ENCODE results near the gene RHD.
"Not testable (repeated sequence)": the region's sequence is repeated elsewhere in the genome, so short reads cannot be mapped to it uniquely, and the experiment has no call there.

Gene RHD

DNA sequence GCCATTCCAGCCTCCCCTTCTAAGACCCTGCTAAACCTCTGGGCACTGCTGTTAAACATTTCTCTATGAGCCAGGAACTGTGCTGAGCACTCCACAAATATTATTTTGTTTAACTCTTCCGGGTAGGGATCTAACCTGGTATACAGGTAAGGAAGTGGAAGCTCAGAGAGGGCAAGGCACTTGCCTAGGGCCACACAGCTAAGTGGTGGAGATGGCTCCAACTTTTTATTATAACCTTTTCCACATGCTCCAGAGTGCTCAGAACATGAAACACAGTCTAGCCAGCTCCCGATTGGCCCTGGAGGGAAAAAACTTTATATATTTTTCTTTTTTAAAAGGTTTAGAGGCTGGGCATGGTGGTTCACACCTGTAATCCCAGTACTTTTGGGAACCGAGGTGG lies 13.6 kb downstream of the RHD start:
- WGBS, 2 experiments (ENCODE audit: insufficient coverage in 2 of 2): 88 to 91% methylated on average over 1 of the region's 3 CpGs
- not testable (repeated sequence) for H3K4me1 ChIP-seq (ENCODE audit: control insufficient read depth, insufficient read depth, low read length, poor library complexity, severe bottlenecking); H3K36me3 ChIP-seq (ENCODE audit: control insufficient read depth, insufficient read depth, low read length); H3K9me3 ChIP-seq (ENCODE audit: control insufficient read depth, low read length); H3K4me3 ChIP-seq (ENCODE audit: extremely low read depth, insufficient read depth, low read length, poor library complexity, severe bottlenecking); H3K27ac ChIP-seq (ENCODE audit: low read depth, low read length, severe bottlenecking)

GRCh38 chr1:25287164-25287563 lies 14.9 kb downstream of the RHD start:
- H3K9me3 ChIP-seq (ENCODE audit: control insufficient read depth, low read length); H3K4me3 ChIP-seq (ENCODE audit: extremely low read depth, insufficient read depth, low read length, poor library complexity, severe bottlenecking); H3K4me1 ChIP-seq (ENCODE audit: control insufficient read depth, insufficient read depth, low read length, poor library complexity, severe bottlenecking); H3K27ac ChIP-seq (ENCODE audit: low read depth, low read length, severe bottlenecking); H3K36me3 ChIP-seq (ENCODE audit: control insufficient read depth, insufficient read depth, low read length): not testable (repeated sequence)
- 88 to 100% methylated on average over 1 of the region's 6 CpGs for WGBS, 2 experiments (ENCODE audit: insufficient coverage in 2 of 2)

DNA sequence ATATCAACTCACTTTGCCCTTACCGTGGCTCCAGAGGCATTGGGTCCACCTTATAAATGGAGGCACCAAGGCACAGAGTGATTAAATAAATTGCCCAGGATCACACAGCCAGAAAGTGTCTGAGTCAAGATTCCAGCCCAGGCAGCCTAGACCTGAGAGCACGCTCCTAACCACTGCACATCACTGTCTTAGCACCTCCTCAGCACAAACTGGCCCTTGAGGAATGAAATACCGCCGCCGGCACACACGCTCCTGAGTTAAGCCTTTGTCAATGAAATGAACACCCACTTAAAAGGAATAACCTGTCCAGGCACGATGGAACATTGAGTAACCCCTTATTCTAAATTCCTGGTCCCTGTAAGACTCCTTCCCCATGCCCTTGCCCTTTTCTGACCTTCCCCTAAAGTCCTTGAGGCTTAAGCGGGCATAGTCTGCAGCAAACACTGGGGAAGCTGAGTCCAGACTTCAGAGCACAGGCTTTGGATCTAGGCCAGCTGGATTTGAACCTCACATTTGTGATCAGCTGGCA lies 16.3 kb downstream of the RHD start:
- no CpG with 5 or more reads among the region's 8 CpGs for WGBS, 2 experiments (ENCODE audit: insufficient coverage in 2 of 2)
- H3K9me3 ChIP-seq (ENCODE audit: control insufficient read depth, low read length); H3K27ac ChIP-seq (ENCODE audit: low read depth, low read length, severe bottlenecking); H3K4me1 ChIP-seq (ENCODE audit: control insufficient read depth, insufficient read depth, low read length, poor library complexity, severe bottlenecking); H3K4me3 ChIP-seq (ENCODE audit: extremely low read depth, insufficient read depth, low read length, poor library complexity, severe bottlenecking); H3K36me3 ChIP-seq (ENCODE audit: control insufficient read depth, insufficient read depth, low read length): not testable (repeated sequence)

DNA sequence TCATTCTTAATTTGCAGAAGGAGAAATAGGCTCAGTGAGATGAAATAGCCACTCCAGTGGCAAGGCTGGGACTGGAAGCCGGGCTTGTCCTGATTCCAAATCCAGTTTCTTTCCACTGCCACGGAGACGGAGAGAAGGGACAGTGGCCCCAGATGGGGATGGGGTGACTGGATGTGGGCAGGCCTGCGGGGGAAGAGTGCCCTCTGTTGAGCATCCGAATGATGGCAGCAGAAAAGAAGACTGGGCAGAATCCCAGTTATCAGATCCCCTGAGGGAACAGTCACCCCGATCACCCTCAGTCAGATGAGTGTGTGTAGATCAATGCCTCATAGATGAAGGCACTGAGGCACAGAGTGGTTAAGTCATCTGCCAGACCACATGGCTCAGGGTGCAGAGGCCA lies 17.7 kb downstream of the RHD start:
- not testable (repeated sequence) for H3K4me1 ChIP-seq (ENCODE audit: control insufficient read depth, insufficient read depth, low read length, poor library complexity, severe bottlenecking); H3K4me3 ChIP-seq (ENCODE audit: extremely low read depth, insufficient read depth, low read length, poor library complexity, severe bottlenecking); H3K27ac ChIP-seq (ENCODE audit: low read depth, low read length, severe bottlenecking); H3K36me3 ChIP-seq (ENCODE audit: control insufficient read depth, insufficient read depth, low read length); H3K9me3 ChIP-seq (ENCODE audit: control insufficient read depth, low read length)
- no CpG with 5 or more reads among the region's 6 CpGs for WGBS, 2 experiments (ENCODE audit: insufficient coverage in 2 of 2)

DNA sequence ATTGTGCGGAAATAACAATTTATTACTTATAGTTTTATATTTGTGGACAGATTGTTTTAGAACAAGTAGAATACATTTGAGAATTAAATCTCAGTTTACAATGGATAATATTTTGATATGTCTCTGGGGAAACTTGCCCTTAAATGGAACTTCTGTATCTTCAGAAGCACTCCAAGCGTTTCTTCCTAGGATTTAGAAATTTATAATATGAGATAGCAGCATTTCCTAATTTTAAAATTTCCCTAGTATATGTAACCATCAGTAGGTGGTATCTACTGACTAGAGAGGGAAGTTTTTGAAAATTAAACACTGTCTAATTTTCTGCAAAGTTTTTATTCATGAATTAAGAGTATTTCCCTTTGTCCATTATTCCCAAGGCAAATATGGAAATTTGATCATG lies 21.1 kb downstream of the RHD start:
- H3K27ac ChIP-seq (ENCODE audit: low read depth, low read length, severe bottlenecking); H3K36me3 ChIP-seq (ENCODE audit: control insufficient read depth, insufficient read depth, low read length); H3K9me3 ChIP-seq (ENCODE audit: control insufficient read depth, low read length); H3K4me1 ChIP-seq (ENCODE audit: control insufficient read depth, insufficient read depth, low read length, poor library complexity, severe bottlenecking); H3K4me3 ChIP-seq (ENCODE audit: extremely low read depth, insufficient read depth, low read length, poor library complexity, severe bottlenecking): not testable (repeated sequence)
- WGBS, 2 experiments (ENCODE audit: insufficient coverage in 2 of 2): no CpG with 5 or more reads among the region's 2 CpGs

GRCh38 chr1:25294889-25295826 lies 22.8 kb downstream of the RHD start:
- H3K4me1 ChIP-seq (ENCODE audit: control insufficient read depth, insufficient read depth, low read length, poor library complexity, severe bottlenecking); H3K36me3 ChIP-seq (ENCODE audit: control insufficient read depth, insufficient read depth, low read length); H3K4me3 ChIP-seq (ENCODE audit: extremely low read depth, insufficient read depth, low read length, poor library complexity, severe bottlenecking); H3K27ac ChIP-seq (ENCODE audit: low read depth, low read length, severe bottlenecking); H3K9me3 ChIP-seq (ENCODE audit: control insufficient read depth, low read length): not testable (repeated sequence)
- WGBS, 2 experiments (ENCODE audit: insufficient coverage in 2 of 2): 83 to 87% methylated on average over 2 to 4 of the region's 14 CpGs

DNA sequence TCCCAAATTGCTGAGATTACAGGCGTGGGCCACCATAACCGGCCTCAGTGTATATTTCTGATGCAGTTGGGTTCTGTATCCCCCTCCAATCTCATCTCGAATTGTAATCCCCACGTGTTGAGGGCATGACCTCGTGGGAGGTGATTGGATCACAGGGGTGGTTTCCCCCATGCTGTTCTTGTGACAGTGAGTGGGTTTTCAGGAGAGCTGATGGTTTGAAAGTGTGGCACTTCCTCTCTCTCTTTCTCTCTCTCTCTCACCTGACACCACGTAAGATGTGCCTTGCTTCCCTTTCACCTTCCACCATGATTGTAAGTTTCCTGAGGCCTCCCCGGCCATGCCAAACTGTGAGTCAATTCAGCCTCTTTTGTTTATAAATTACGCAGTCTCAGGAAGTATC lies 24.2 kb downstream of the RHD start:
- not testable (repeated sequence) for H3K4me1 ChIP-seq (ENCODE audit: control insufficient read depth, insufficient read depth, low read length, poor library complexity, severe bottlenecking); H3K9me3 ChIP-seq (ENCODE audit: control insufficient read depth, low read length); H3K4me3 ChIP-seq (ENCODE audit: extremely low read depth, insufficient read depth, low read length, poor library complexity, severe bottlenecking); H3K27ac ChIP-seq (ENCODE audit: low read depth, low read length, severe bottlenecking); H3K36me3 ChIP-seq (ENCODE audit: control insufficient read depth, insufficient read depth, low read length)
- 80% methylated on average over 1 of the region's 8 CpGs; no CpG with 5 or more reads in 1 of the 2 experiments for WGBS, 2 experiments (ENCODE audit: insufficient coverage in 2 of 2)

DNA sequence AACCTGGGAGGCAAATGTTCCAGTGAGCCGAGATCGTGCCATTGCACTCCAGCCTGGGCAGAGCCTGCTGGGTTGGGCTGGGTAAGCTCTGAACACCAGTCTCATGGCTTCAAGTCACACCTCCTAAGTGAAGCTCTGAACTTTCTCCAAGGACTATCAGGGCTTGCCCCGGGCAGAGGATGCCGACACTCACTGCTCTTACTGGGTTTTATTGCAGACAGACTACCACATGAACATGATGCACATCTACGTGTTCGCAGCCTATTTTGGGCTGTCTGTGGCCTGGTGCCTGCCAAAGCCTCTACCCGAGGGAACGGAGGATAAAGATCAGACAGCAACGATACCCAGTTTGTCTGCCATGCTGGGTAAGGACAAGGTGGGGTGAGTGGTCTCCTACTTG lies 28.4 kb downstream of the RHD start:
- 90 to 94% methylated on average over 7 of the region's 9 CpGs for WGBS, 2 experiments (ENCODE audit: insufficient coverage in 2 of 2)
- not testable (repeated sequence) for H3K9me3 ChIP-seq (ENCODE audit: control insufficient read depth, low read length); H3K36me3 ChIP-seq (ENCODE audit: control insufficient read depth, insufficient read depth, low read length); H3K4me1 ChIP-seq (ENCODE audit: control insufficient read depth, insufficient read depth, low read length, poor library complexity, severe bottlenecking); H3K4me3 ChIP-seq (ENCODE audit: extremely low read depth, insufficient read depth, low read length, poor library complexity, severe bottlenecking); H3K27ac ChIP-seq (ENCODE audit: low read depth, low read length, severe bottlenecking)

- not testable (repeated sequence) for H3K36me3 ChIP-seq (ENCODE audit: control insufficient read depth, insufficient read depth, low read length); H3K9me3 ChIP-seq (ENCODE audit: control insufficient read depth, low read length); H3K4me3 ChIP-seq (ENCODE audit: extremely low read depth, insufficient read depth, low read length, poor library complexity, severe bottlenecking); H3K4me1 ChIP-seq (ENCODE audit: control insufficient read depth, insufficient read depth, low read length, poor library complexity, severe bottlenecking); H3K27ac ChIP-seq (ENCODE audit: low read depth, low read length, severe bottlenecking)
- WGBS, 2 experiments (ENCODE audit: insufficient coverage in 2 of 2): 67% methylated on average over 1 of the region's 3 CpGs; no CpG with 5 or more reads in 1 of the 2 experiments
These were observed 30.0 kb downstream of the RHD start for GRCh38 chr1:25302330-25302729.

GRCh38 chr1:25304936-25305335 lies 32.6 kb downstream of the RHD start:
- H3K36me3 ChIP-seq (ENCODE audit: control insufficient read depth, insufficient read depth, low read length); H3K9me3 ChIP-seq (ENCODE audit: control insufficient read depth, low read length); H3K4me3 ChIP-seq (ENCODE audit: extremely low read depth, insufficient read depth, low read length, poor library complexity, severe bottlenecking); H3K27ac ChIP-seq (ENCODE audit: low read depth, low read length, severe bottlenecking); H3K4me1 ChIP-seq (ENCODE audit: control insufficient read depth, insufficient read depth, low read length, poor library complexity, severe bottlenecking): not testable (repeated sequence)
- WGBS, 2 experiments (ENCODE audit: insufficient coverage in 2 of 2): 93 to 100% methylated on average over 2 to 3 of the region's 4 CpGs

DNA sequence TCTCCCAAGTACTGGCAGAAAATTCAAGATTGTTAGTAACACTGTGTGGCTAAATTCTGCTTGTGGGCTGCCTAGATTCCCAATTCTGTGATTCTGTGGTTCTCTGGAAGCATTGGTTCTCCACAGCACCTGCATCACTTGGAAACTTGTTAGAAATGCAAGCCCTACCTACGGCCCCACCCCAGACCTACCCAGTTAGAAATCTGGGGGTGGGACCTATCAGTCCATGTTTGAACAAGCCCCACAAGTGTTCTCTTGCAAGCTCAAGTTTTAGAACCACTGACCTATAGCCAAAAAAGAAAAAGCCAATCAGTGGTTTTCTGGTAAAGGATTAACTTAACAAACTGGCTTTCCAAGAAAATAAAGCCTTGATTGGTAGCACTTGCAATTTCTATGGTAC lies 35.9 kb downstream of the RHD start:
- no CpG with 5 or more reads among the region's 1 CpG for WGBS, 2 experiments (ENCODE audit: insufficient coverage in 2 of 2)
- not testable (repeated sequence) for H3K4me3 ChIP-seq (ENCODE audit: extremely low read depth, insufficient read depth, low read length, poor library complexity, severe bottlenecking); H3K36me3 ChIP-seq (ENCODE audit: control insufficient read depth, insufficient read depth, low read length); H3K27ac ChIP-seq (ENCODE audit: low read depth, low read length, severe bottlenecking); H3K4me1 ChIP-seq (ENCODE audit: control insufficient read depth, insufficient read depth, low read length, poor library complexity, severe bottlenecking); H3K9me3 ChIP-seq (ENCODE audit: control insufficient read depth, low read length)
